DLD1 (cell line): Measurements from ENCODE around the gene PTDSS2.
"Not testable (repeated sequence)": the region's sequence is repeated elsewhere in the genome, so short reads cannot be mapped to it uniquely, and the experiment has no call there.

Source experiments
- in situ Hi-C: cut with HindIII; loops from 2 replicates; pipeline ENCODE4 v1.10.0; 2017; ENCODE audit warnings: low sequenced_read_pairs

Gene PTDSS2

DNA sequence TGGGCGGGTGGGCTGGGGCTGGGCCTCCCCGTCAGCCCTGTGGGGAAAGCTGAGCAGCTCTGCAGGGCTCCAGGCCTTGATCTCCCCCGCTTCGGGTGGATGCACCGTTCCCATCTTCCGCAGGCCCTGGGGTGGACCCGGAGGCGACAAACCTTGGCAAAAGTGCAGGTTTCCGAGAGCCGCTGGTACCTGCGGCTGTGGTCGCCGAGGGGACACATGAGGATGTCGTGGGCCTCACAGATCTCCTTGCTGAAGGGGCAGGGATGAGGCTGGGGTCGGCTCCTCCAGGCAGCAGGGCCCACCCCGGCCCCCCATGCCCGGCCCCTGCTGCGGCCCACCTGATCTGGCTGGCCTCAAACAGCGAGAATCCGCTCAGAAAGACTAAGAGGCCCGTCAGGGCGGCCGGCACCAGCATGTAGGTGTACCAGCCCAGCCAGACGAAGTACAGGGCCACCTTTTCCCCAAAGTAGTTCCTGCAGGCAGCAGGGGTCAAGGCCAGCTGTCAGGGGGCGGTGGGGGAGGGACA is 20.1 kb upstream of the PTDSS2 start:
- in situ Hi-C loops: no loop called here

DNA sequence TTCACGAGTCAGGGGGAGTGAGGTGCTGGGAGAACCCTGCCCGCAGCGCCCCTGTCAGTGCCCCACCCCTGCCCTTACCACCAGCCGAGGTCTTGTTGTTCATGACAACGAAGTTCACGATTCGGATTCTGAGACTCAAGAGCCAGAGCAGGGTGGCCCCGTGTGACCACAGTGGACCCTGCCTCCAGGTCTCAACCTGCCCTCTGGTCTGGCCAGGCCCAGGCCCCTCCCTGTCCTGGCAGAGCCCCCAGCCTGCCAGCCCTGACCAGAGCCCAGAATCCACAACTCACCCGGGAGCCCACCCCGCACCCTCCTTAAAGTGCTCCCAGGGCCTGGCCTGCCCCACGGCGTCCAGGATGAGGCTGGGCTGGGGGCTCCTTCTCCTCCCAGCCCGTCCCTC is 18.2 kb upstream of the PTDSS2 start:
- in situ Hi-C loops: no loop called here

DNA sequence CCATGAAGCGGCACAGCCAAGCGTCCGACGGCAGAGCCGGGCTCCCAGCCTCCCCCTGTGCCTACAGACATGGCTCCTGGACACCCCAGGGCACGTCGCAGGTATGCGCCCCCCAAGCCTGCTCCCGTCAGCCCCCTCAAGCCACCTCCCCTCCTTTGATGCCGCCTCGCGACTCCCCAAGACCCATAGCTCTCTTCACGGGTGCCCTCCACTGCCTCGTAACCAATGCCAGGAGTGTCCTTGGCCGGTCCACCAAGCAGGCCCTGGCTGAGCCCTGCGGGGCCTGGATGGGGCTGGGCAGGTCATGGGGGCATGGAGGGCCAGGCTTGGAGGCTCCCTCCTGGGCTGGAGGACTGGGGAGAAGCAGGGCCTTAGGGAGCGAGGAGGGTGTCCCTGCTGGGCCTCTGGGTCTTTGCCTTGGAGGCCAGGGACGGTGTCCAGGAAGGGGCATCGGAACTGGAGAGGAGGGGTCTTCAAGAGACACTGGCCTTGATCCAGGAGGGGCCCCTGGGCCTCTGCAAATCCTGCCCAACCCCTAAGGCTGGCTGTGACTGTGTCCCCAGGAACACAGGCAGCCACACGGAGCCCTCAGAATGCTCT is 17.5 kb upstream of the PTDSS2 start:
- in situ Hi-C loops: no loop called here

DNA sequence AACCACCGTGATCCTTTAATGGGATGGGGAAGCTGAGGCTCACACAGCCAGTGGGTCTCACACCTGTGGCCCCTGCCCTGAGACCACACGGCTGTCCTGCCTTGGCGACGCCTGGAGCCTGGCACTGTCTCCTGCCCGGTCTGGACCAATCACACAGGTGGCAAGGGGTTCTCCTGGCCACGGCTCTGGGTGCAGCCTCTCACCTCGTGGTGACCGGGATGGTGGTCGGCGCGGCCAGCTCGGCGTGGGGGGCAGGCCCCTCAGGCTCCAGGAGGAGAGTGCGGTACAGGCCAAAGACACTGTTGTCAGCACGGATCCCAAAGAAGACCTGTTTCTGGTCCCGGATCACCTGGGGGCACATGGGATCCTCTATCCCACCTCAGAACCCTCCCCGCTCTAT is 17.0 kb upstream of the PTDSS2 start:
- in situ Hi-C loops: no loop called here

DNA sequence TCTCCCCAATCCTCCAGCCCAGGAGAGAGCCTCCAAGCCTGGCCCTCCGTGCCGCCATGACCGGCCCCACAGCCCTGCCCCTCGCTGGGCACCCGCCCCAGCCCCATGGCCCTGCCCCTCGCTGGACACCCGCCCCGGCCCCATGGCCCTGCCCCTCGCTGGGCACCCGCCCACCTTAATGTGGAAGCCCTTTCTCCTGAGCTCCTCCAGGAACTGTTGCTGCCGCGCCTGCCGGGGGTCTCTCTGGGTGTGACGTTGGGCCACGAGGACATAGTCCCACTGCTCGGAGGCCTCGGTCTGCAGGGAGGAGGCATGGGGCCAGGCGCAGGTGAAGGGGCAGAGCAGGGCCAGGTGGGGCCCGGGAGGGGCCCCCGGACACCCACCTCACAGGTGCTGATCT is 16.4 kb upstream of the PTDSS2 start:
- in situ Hi-C loops: no loop called here

DNA sequence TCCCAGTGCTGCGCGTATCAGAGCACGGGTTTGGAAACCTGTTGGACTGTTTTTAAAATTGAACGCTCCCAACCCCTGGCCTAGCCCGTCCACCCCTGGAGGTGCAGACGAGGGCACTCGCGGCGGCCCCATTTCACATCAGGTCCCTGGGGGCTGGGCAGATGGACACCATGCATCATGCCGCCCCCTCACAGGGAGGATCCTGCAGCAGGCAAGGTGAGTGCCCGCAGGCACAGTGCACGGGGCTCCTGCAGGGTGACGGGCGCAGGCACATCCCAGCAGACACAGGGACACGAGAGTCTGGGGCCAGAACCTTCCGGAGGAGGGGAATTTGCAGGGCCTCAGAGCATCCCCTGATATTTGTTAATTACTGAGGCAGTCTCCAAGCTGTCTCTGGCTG is 15.6 kb upstream of the PTDSS2 start:
- in situ Hi-C loops: no loop called here

DNA sequence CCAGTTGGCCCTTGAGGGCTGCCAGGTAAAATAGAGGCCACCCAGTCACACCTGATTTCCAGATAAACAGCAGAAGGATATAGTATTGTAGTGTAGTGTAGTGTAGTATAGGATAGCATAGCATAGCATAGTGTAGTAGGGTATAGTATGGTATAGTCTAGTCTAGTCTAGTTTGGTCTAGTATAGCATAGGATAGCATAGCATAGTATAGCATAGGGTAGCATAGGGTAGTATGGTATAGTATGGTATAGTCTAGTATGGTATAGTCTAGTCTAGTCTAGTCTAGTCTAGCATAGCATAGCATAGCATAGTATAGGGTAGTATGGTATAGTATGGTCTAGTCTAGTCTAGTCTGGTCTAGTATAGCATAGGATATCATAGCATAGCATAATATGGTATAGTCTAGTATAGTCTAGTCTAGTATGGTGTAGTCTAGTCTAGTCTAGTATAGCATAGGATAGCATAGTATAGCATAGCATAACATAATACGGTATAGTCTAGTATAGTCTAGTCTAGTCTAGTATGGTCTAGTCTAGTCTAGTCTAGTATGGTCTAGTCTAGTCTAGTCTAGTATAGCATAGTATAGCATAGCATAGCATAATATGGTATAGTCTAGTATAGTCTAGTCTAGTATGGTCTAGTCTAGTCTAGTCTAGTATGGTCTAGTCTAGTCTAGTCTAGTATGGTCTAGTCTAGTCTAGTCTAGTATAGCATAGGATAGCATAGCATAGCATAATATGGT is 14.9 kb upstream of the PTDSS2 start:
- in situ Hi-C loops: not testable (repeated sequence)

DNA sequence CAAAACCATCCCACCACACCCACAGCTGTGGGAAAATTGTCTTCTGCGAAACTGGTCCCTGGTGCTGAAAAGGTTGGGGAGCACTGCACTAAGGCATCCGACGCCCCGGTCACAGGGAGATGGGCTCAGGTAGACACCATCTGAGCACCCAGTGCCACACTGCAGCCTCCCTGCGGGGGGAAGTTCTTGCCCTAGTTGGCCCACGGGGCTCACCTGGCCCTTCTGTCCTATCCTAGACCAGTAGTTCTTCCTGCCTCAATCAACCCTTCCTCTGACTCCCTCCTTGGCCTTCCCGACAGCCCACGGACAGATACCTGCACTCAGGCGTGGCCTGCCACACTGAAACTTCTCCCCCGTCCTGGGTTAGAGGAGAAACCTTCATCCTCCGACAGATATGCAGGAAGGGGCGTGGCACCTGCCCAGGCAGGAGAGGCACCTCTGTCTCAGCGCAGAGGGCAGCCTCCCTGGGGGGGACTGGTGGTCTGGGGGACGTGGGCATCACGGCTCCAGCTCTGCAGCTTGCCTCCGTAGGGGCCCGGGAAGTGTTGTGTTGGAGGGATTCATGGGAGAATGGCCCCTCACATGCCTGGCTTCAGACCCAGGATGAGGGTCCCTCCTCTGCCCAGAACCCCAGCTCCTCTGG is 12.7 kb upstream of the PTDSS2 start:
- in situ Hi-C loops: no loop called here

DNA sequence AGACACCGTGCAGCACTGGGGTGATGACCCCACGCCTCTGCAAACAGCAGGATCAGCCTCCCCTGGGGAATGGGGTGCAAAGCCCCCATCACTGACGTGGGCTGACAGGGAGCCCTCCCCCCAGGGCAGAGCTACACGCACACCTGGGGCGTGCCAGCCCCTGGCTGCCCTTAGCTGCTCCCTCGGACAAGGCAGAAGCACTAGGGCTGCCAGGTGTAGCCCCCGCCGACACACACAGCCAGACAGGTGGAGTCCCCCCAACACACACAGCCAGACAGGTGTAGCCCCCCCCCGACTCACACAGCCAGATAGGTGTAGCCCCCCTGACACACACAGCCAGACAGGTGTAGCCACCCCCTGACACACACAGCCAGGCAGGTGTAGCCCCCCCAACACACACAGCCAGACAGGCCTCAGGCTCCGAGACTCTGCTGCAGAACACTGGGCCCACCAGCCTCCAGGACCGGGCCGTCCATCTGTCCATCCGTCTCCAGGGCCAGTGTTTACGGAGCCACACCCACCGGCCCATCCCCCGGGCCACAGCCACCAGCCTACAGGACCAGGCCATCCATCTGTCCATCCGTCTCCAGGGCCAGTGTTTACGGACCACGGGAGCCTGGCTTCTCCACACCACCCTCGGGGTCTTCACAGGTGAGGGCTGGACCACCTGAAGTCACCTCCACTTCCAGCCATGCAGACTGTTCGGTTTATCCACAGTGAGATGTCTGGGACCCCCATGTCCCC is 11.8 kb upstream of the PTDSS2 start:
- in situ Hi-C loops: no loop called here

DNA sequence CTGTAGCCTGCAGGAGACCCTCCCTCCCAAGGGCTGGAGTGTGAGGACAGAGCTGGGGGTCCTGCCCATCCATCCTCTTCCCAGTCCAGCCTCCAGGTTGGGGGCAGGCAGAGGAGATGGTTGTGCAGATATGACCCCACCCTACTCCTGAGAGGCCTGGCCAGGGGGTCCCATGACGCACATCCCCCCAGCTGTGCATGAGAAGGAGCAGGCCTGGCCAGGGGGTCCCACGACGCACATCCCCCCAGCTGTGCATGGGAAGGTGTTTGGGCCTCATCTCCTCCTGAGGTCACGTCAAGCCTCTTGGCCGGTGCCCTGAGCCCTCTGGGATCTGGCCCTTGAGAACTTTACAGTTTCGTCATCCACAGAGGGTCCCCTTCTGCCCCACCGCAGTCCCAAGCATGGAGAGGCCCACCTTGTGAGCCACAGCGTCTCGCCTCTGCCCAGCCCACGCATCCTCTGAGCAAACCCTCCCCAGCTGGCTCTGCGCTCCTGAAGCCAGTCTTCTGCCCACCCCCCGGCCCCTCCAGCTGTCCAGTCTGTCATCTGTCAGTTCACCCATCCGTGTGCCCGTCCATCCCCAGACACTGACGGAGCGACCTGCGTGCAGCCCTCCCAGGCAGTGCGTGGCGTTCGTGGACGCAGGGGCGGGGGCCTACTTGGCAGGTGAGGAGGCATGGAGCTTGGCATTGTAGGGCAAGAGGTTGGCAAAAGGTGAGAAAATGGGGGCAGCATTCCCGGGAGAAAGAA is 10.6 kb upstream of the PTDSS2 start:
- in situ Hi-C loops: no loop called here

DNA sequence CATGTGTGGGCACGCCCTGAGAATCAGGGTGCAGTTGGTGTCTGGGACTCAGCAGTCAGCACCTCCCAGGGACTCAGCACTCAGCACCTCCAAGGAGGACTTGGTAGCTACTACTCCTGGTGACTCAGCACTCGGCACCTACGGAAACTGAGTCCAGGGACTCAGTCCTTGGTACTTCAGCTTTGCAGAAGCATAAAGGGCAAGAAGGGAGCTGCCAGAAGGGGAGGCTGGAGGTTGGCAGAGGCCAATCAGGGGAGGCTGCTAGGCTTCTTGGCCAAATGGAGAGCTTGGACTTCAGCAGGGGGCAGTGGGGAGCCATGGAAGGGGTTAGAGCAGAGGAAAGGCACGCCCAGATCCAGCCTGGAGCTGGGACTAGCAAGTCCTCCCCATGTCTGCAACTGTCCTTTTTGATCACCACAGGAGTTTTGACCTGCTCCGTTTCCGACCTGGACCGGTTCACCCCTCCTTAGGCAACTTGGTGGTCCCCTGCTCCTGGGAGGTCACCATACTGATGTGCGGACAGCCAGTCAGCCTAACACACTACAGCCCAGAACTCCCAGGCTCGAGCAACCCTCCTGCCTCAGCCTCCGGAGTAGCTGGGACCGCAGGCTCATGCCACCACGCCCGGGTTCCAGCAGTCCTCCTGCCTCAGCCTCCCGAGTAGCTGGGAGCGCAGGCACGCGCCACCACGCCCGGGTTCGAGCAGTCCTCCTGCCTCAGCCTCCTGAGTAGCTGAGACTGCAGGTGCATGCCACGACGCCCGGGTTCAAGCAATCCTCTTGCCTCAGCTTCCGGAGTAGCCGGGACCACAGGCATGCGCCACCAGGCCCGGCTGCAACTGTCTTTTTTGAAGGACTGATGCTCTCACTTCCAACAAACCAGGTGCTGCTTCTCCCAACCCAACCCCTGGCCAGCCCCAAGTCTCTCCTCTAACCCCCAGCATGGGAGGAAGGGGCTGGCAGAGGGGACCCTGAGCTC is 9.7 kb upstream of the PTDSS2 start:
- in situ Hi-C loops: no loop called here

DNA sequence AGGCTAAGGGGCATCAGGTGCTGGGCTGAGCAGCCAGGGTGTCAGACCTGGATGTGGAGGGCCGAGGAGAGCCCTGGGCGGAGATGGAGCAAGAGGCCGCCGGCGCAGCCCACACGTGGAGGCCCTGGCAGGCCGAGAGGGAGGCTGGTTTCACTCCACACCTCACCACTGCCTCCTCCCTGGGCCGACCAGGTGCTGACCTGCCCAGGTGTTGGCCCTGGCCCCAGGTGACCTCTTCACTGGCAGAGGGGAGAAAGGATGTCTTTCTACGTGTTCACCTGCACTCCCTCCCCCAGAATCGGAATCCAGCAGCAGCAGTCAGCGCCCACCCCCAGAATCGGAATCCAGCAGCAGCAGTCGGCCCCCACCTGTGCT is 9.0 kb upstream of the PTDSS2 start:
- in situ Hi-C loops: no loop called here

DNA sequence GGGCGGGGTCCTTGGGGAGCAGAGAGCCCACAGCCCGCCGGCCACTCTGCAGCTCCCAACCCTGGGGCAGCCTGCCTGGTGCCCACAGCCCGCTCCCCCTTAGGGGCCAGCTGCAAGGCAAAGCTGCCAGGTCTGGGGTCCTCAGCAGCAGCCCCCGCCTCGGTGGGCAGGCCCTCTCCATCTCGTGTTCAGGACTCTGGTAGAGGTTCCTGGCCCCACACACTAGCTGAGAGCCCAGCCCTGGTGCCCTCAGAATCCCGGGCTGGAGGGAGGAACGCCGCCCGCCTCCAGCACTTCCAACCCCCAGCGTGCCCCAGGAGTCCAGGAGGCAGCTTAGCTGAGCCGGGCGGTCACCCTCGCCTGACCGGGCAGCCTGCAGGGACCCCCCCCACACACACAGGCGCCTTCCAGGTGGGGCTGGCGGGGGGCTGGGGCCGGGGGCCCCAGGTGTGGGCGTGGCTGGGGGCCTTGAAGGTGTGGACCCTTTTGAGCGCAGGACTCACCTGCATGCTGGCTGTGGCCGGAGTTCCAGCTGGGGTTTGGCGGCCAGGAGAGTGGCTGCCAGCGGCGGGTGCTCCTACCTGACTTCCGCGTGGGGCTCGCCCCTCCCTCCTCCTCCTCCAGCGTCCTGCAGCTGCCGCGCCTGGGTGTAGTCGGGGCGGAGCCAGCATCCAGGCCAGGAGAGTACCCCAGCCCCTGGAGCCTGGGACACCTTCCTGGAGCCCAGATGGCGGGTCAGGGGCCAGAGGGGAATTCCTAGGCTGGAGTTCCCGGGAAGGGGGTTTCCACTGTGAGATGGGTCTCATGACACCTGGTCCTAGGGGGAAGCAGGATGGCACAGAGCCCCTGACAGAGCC is 8.4 kb upstream of the PTDSS2 start, which contains the start of gene ANO9:
TSS of gene ANO9 (minus strand) at position 594 of the 857 bp plus-strand sequence. CDS start at position 509, 85 bp downstream.
- in situ Hi-C loops: no loop called here

DNA sequence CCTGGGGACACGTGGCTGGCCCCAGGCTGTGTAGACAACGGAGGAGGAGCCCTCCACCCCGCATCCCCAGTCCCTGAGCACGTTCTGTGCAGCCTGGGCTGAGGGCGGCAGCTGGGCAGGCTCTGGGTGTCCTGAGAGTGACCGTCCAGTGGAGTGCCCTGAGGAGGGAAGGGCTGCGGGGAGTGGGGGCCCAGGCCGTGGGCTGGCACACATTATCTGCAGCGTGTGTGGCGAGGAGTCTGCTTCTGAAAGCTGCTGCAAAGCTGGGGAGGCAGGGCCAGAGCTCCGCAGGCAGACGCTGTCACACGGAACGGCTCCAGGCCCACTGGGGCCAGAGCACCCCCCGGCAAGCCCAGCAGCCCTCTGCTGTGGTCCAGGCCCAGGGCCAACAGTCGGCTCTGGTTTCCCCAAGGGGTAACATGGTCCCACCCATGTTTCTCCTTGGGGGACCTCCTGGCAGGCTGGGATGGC is 7.4 kb upstream of the PTDSS2 start:
- in situ Hi-C loops: no loop called here

DNA sequence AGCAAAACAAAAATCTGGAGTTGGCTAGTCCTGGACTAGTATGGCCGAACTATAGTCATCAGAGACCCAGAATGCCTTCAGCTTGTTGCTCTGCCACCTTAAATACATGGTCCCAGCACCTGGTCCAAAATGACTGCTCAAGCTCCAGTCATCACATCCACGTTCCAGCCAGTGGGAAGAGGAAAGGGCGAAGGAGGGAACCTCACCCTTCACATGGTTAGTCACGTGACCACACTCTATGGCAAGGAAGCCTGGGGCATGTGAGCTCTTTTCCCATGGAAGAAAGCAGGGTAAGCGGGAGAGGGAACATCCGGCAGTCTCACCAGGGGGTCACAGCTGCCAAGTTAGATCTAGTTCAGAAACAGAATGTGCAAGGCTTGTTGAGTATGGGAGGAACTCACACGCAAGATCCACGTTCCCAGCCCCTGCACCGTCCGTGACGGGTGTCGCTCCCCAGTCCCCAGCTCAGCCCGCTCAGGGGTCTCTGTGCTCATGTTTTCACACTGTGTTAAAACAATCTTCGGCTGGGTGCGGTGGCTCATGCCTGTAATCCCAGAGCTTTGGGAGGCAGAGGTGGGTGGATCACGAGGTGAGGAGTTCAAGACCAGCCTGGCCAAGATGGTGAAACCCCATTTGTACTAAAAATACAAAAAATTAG is 6.4 kb upstream of the PTDSS2 start:
- in situ Hi-C loops: no loop called here

DNA sequence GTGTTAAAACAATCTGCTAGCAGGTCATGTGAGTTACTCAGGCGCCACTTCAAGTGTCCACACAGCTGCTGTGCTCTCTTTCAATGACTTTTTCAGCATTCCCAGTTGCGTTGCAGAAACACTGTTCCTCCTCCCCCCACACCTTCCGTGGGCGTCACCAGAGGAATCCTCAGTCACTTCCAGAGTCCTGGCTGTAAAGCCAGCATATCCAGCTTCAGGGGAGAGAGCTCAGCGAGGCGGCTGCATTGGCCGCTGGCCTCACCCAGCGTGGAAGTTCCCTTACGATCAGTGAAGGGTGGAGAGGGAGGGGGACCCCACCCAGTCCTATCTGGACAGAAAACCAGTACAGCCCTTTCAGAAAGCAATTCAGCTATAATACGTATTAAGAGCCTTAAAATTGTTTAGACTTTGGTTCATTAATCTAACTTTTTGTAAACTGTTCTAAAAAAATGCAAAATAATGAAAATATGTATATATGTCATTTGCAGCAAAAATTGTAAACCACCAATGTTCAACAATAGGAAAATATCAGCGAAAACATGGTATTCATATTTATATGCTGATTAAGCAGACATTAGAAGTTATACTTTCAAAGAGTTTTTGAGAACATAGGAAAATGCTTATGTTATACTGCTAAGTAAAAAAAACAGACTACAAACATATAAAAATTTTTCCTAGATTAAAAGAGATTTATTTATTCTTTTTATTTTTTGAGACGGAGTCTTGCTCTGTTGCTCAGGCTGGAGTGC is 5.5 kb upstream of the PTDSS2 start:
- in situ Hi-C loops: no loop called here
